Effector memory CD8-positive, alpha-beta T cell (primary cell): Measurements from ENCODE around the gene WDR54.
"Not testable (repeated sequence)": the region's sequence is repeated elsewhere in the genome, so short reads cannot be mapped to it uniquely, and the experiment has no call there.

Experiments used
- ATAC-seq: fragments of 150-1000 bp; cut with Tn5 transposase; replicated peaks from 2 replicates; pipeline ENCODE4 v1.10.0; 2021; ENCODE audit warnings: mild to moderate bottlenecking, moderate library complexity
- DNase-seq, 3 experiments: peaks; one replicate each; pipeline ENCODE4 v3.0.0; 2021
- H3K27ac Mint-ChIP-seq, 2 donors: one replicate each; pipeline ENCODE4 v1.8.0; 2022; ENCODE audit warnings: mild to moderate bottlenecking in 2 of 2, mixed read lengths in 2 of 2, moderate library complexity in 2 of 2
- H3K27me3 Mint-ChIP-seq, 2 donors: one replicate each; pipeline ENCODE4 v1.8.0; 2022; ENCODE audit warnings: mixed read lengths in 2 of 2
- H3K36me3 Mint-ChIP-seq: one replicate; pipeline ENCODE4 v1.8.0; 2022; ENCODE audit warnings: mild to moderate bottlenecking, moderate library complexity, mixed read lengths; ENCODE audit not compliant: insufficient read depth
- H3K4me1 Mint-ChIP-seq, 2 donors: one replicate each; pipeline ENCODE4 v1.8.0; 2022; ENCODE audit warnings: low read depth in 2 of 2, mixed read lengths in 2 of 2
- H3K4me3 Mint-ChIP-seq, 2 donors: one replicate each; pipeline ENCODE4 v1.8.0; 2022; ENCODE audit warnings: mild to moderate bottlenecking in 2 of 2, mixed read lengths in 2 of 2, moderate library complexity in 2 of 2
- H3K9me3 Mint-ChIP-seq, 2 donors: one replicate each; pipeline ENCODE4 v1.8.0; 2022; ENCODE audit warnings: mixed read lengths in 2 of 2

The WDR54 gene

GRCh38 chr2:74458938-74459363 is 37.4 kb downstream of the WDR54 start:
- no peaks in the 10 kb centered on the region for H3K27me3 Mint-ChIP-seq
- H3K36me3 Mint-ChIP-seq: peaks cover 61% of the 10 kb centered on the region
- peak overlapping the region; percentile 99 to 100 for H3K27ac Mint-ChIP-seq
- DNase-seq: no peak
- ATAC-seq: no peak
- H3K4me1 Mint-ChIP-seq: peaks cover 45 to 60% of the 10 kb centered on the region in 2 donors
- H3K4me3 Mint-ChIP-seq: peak overlapping the region; percentile 96 to 98
- no peaks in the 10 kb centered on the region for H3K9me3 Mint-ChIP-seq

DNA sequence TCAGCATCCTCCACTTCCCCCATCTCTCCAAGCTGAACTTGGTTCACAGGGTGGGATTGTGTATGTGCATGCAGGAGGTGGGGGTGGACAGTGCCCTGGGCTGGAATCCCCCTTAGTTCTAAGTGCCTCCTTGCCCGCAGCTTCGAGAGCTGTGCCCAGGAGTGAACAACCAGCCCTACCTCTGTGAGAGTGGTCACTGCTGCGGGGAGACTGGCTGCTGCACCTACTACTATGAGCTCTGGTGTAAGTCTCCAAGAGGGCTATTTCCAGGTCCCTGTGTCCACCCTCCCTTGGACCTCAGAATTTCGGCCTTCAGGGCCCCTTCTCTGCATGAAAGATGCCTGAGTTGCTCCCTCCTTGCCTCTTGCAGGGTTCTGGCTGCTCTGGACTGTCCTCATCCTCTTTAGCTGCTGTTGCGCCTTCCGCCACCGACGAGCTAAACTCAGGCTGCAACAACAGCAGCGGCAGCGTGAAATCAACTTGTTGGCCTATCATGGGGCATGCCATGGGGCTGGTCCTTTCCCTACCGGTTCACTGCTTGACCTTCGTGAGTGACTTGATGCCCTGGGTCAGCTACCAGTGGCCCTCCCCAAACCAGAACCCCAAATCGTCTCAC is 38.1 kb downstream of the WDR54 start:
- ATAC-seq, H3K9me3 Mint-ChIP-seq, H3K27me3 Mint-ChIP-seq, DNase-seq: not testable (repeated sequence)
- peaks cover 65% of the 10 kb centered on the region for H3K36me3 Mint-ChIP-seq
- peaks cover 40 to 57% of the 10 kb centered on the region in 2 donors for H3K4me1 Mint-ChIP-seq
- H3K27ac Mint-ChIP-seq: peak overlapping the region; percentile 46 to 100
- H3K4me3 Mint-ChIP-seq: peak overlapping the region; percentile 96 to 98

DNA sequence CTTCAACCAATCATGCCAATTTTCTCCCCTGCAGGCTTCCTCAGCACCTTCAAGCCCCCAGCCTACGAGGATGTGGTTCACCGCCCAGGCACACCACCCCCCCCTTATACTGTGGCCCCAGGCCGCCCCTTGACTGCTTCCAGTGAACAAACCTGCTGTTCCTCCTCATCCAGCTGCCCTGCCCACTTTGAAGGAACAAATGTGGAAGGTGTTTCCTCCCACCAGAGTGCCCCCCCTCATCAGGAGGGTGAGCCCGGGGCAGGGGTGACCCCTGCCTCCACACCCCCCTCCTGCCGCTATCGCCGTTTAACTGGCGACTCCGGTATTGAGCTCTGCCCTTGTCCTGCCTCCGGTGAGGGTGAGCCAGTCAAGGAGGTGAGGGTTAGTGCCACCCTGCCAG is 38.7 kb downstream of the WDR54 start:
- Mint-ChIP-seq H3K36me3 (peaks cover 62% of the 10 kb centered on the region), H3K4me1 (peaks cover 34 to 53% of the 10 kb centered on the region in 2 donors), H3K4me3 (peak overlapping the region; percentile 96 to 98), H3K27ac (peak overlapping the region; percentile 46 to 49)
- not testable (repeated sequence) for H3K9me3 Mint-ChIP-seq, DNase-seq, ATAC-seq, H3K27me3 Mint-ChIP-seq

- Mint-ChIP-seq H3K36me3 (peaks cover 64% of the 10 kb centered on the region), H3K9me3 (no peaks in the 10 kb centered on the region), H3K4me1 (peaks cover 27 to 46% of the 10 kb centered on the region in 2 donors), H3K27ac (peak overlapping the region in 1 of 2 donors; percentile 35), H3K4me3 (no peak overlapping the region), H3K27me3 (no peaks in the 10 kb centered on the region)
- no peak for DNase-seq
- ATAC-seq: no peak
These were observed 39.9 kb downstream of the WDR54 start for GRCh38 chr2:74461187-74462053.

DNA sequence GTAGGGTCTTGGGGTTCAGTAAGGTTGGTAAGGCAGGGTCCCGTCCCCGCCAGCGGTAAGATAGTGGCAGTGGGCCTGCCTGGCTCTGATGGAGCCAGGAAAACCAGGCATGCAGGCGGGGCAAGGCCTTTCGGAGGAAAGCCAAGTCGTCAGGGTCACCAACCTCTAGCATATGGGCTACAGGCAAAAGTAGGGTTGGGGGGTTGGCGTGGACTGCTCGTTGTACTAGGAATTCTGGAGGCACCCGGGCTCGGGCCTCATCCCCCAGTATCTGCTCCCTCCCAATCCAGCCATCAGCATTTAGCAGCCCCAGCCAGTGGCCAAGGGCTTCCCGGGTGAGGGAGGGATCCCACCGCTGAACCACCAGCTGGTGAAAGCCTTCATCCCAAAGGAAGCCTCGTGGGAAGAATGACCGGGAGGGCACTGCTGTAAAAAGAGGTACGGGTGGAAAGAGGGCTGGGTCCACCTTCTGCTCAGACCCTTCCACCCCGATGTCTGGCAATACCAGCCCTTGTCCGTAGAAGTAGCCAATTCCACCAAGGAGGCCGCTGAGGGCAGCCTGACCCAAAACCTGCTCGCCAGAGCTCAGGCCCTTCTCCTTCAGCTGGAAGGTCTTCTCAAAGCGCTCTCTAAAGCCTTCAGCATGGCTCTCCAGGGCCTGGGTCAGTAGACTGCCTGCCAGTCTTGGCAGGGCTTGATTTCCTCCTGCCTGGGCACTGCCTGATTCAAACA is 40.7 kb downstream of the WDR54 start:
- H3K36me3 Mint-ChIP-seq: peaks cover 60% of the 10 kb centered on the region
- DNase-seq: no peak
- H3K27ac Mint-ChIP-seq: peak overlapping the region; percentile 62 to 73
- no peaks in the 10 kb centered on the region for H3K9me3 Mint-ChIP-seq
- peak overlapping the region in 1 of 2 donors; percentile 97 for H3K4me3 Mint-ChIP-seq
- H3K27me3 Mint-ChIP-seq: no peaks in the 10 kb centered on the region
- ATAC-seq: no peak
- peaks cover 19 to 40% of the 10 kb centered on the region in 2 donors for H3K4me1 Mint-ChIP-seq

- peak overlapping the region in 1 of 2 donors; percentile 97 for H3K4me3 Mint-ChIP-seq
- peak overlapping the region; percentile 62 to 73 for H3K27ac Mint-ChIP-seq
- H3K9me3 Mint-ChIP-seq: no peaks in the 10 kb centered on the region
- no peak for DNase-seq
- ATAC-seq: no peak
- H3K36me3 Mint-ChIP-seq: peaks cover 54% of the 10 kb centered on the region
- H3K27me3 Mint-ChIP-seq: no peaks in the 10 kb centered on the region
- H3K4me1 Mint-ChIP-seq: peaks cover 18 to 36% of the 10 kb centered on the region in 2 donors
These were observed 41.2 kb downstream of the WDR54 start for GRCh38 chr2:74462786-74463105.

DNA sequence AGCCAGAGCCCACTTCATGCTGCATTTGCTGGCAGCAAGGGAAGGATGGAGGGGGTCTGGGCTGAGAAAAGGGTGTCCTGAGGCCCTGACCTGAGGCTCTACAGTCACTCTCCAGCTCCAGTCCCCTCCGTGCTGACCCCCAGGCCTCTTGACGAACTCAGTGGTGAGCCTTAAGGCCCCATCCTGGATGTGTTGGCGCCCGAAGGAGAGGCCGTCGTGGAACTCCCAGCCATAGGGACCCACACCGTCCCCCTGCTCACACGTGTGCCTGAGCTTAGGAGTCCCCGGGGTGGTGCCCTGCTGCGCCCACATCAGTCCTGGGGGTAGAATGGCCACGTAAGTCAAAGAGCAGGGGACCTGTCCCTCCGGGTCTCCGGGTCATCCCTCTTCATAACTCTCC is 42.9 kb downstream of the WDR54 start:
- peak overlapping the region; percentile 97 to 99 for H3K4me3 Mint-ChIP-seq
- no peaks in the 10 kb centered on the region for H3K9me3 Mint-ChIP-seq
- peaks cover 41% of the 10 kb centered on the region for H3K36me3 Mint-ChIP-seq
- no peaks in the 10 kb centered on the region for H3K27me3 Mint-ChIP-seq
- H3K27ac Mint-ChIP-seq: peak overlapping the region; percentile 99
- peaks cover 13 to 26% of the 10 kb centered on the region in 2 donors for H3K4me1 Mint-ChIP-seq
- no peak for DNase-seq
- no peak for ATAC-seq

GRCh38 chr2:74470742-74471141 is 49.2 kb downstream of the WDR54 start:
- Mint-ChIP-seq H3K27ac (peak overlapping the region; percentile 62 to 84), H3K4me1 (peaks cover 18 to 19% of the 10 kb centered on the region in 2 donors), H3K36me3 (peaks cover 40% of the 10 kb centered on the region), H3K4me3 (peak overlapping the region; percentile 36 to 65)
- not testable (repeated sequence) for H3K27me3 Mint-ChIP-seq, H3K9me3 Mint-ChIP-seq, DNase-seq, ATAC-seq

DNA sequence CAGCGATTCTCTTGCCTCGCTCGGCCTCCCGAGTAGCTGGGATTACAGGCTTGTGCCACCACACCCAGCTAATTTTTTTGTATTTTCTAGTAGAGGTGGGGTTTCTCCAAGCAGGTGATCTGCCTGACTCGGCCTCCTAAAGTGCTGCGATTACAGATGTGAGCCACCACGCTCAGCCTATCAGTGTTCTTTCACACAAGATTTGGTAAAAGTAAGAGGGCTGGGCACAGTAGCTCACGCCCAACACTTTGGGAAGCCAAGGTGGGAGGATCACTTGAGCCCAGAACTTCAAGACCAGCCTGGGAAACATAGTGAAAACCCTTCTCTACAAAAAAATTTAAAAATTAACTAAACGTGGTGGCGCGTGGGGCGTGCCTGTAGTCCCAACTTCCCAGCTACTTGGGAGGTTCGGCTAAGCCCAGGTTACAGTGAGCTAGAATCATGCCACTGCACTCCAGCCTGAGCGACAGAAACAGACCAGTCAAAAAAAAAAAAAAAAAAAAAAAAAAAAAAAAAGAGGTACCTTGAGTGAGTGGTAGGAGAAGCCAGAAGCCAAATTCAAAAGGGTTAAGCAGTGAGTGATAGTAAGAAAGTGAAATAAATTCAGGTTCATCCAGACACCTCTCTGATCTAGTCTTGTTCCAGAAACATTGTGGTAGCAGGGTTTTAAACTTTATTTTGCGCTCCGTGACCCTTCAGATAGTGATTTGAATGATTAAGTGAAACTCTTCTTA is 50.0 kb downstream of the WDR54 start:
- no peaks in the 10 kb centered on the region for H3K27me3 Mint-ChIP-seq
- no peak for ATAC-seq
- no peak for DNase-seq

DNA sequence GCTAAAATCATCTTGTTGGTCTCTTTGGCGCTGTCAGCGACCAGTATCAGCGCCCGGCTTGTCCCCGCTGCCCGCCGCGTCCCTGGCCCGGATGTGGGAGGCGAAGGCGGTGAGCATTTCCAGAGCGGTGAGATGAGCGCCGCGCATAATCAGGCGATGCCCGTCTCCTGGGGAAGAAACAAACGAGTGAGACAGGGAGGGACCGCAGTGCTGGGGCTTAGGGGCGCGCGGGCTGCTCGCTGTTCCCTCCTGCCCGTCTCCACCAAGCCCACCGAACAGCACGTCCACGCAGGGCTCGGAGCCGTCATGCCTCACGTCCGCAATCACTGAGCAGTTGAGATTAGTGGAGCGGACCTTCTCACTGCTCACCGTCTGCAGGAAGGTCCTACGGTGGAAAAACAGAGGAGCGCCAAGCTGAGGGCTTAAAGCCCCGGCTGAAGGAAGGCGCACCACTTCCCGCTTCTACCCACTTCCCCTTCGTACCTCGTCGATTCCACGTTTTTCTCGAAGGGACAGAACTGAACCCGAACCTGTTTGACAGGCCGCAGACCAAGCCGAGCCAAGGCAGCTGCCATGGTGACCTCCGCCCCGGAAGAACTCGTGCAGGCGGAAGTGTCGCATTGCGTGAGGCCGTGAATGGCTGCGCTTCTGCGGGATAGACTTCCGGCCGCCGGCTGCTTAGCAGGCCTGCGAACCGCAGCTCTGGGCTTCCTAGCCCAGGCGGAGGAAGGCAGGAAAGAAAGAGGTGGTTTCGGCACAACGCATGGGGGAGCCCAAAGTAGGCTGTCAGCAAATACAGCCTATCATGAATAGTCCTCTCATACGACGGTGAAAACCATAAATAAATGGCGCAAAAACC is 50.8 kb downstream of the WDR54 start, which contains the start of gene MRPL53:
Gene MRPL53 (minus strand): TSS at position 595 of the 859 bp plus-strand sequence. CDS start 20 bp downstream, at position 575.
- ATAC-seq (peak; percentile 95), DNase-seq (peak; percentile 96 to 98 (median 97))
- H3K27me3 Mint-ChIP-seq: no peaks in the 10 kb centered on the region
- peak within 1 kb of the TSS; percentile 96 to 99 for H3K27ac Mint-ChIP-seq
- H3K4me3 Mint-ChIP-seq: peak within 1 kb of the TSS; percentile 88 to 97
- H3K36me3 Mint-ChIP-seq: peaks cover 41% of the 10 kb centered on the region
- H3K9me3 Mint-ChIP-seq: no peaks in the 10 kb centered on the region
- H3K4me1 Mint-ChIP-seq: peaks cover 18% of the 10 kb centered on the region in 2 donors

More for the DNA sequence above, 50.0 kb downstream of the WDR54 start:
- H3K27ac Mint-ChIP-seq: peak overlapping the region; percentile 96 to 99
- H3K4me1 Mint-ChIP-seq: peaks cover 18% of the 10 kb centered on the region in 2 donors
- peaks cover 41% of the 10 kb centered on the region for H3K36me3 Mint-ChIP-seq
- no peaks in the 10 kb centered on the region for H3K9me3 Mint-ChIP-seq
- peak overlapping the region; percentile 88 to 97 for H3K4me3 Mint-ChIP-seq

GRCh38 chr2:74472945-74473258 is 51.4 kb downstream of the WDR54 start:
- Mint-ChIP-seq H3K27me3 (no peaks in the 10 kb centered on the region), H3K36me3 (peaks cover 41% of the 10 kb centered on the region), H3K27ac (peak overlapping the region; percentile 96 to 99), H3K4me3 (peak overlapping the region; percentile 88 to 97), H3K9me3 (no peaks in the 10 kb centered on the region), H3K4me1 (peaks cover 18% of the 10 kb centered on the region in 2 donors)
- DNase-seq (no peak), ATAC-seq (no peak)

DNA sequence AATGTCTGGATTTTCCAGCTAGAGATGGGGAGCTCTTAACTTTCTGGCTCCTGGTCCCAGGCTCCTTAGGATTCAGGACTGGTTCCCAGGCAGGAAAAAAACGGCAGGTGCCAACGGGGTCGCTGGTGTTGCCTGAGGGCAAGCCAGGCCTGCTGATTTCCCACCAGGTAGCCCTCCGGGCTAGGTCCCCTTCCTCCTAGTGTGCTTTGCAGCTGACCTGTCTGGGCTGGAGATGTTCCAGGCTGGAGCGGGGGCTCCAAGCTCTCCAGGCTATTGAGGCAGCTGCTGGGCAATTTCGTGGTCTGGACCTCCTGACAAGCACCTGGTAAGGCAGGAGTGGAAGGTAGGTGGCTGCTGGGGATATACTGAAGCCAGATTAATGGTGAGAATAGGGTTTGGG is 53.0 kb downstream of the WDR54 start:
- no peak overlapping the region for H3K4me3 Mint-ChIP-seq
- peak overlapping the region; percentile 96 to 99 for H3K27ac Mint-ChIP-seq

More for the DNA sequence above, 53.0 kb downstream of the WDR54 start:
- ATAC-seq: no peak
- Mint-ChIP-seq H3K27me3 (no peaks in the 10 kb centered on the region), H3K9me3 (no peaks in the 10 kb centered on the region), H3K36me3 (peaks cover 46% of the 10 kb centered on the region), H3K4me1 (peaks cover 21% of the 10 kb centered on the region in 2 donors)
- DNase-seq: no peak
